GM19395 (cell line): ENCODE measurements around the gene OGDH.
"Not testable (repeated sequence)": the region's sequence is repeated elsewhere in the genome, so short reads cannot be mapped to it uniquely, and the experiment has no call there.

ENCODE experiments used
- ATAC-seq: cut with Tn5 transposase; IDR thresholded peaks from one replicate; pipeline ENCODE4 v1.9.1; 2021; ENCODE audit warnings: mild to moderate bottlenecking, moderate library complexity; ENCODE audit not compliant: unreplicated experiment

Gene OGDH

GRCh38 chr7:44580945-44581878, 25.2 kb upstream of the OGDH start:
- peak; percentile 43 for ATAC-seq

GRCh38 chr7:44581879-44582603, 24.4 kb upstream of the OGDH start, which contains the start of gene TMED4:
TMED4 (minus strand) TSS chr7:44582231; CDS start chr7:44582206, 25 bp downstream.
- ATAC-seq: peak; percentile 81

GRCh38 chr7:44583146-44583865, 23.1 kb upstream of the OGDH start:
- ATAC-seq: no peak

GRCh38 chr7:44587843-44588711, 18.4 kb upstream of the OGDH start:
- no peak for ATAC-seq

GRCh38 chr7:44590910-44591309, 15.5 kb upstream of the OGDH start:
- no peak for ATAC-seq

- no peak for ATAC-seq
These were observed 10.3 kb upstream of the OGDH start for GRCh38 chr7:44595934-44596635.

- not testable (repeated sequence) for ATAC-seq
These were observed 9.2 kb upstream of the OGDH start for GRCh38 chr7:44597181-44597580.

GRCh38 chr7:44599222-44599621, 7.2 kb upstream of the OGDH start:
- no peak for ATAC-seq

- ATAC-seq: no peak
These were observed 3.9 kb upstream of the OGDH start for GRCh38 chr7:44602576-44602910.

- ATAC-seq: no peak
These were observed 3.2 kb upstream of the OGDH start for GRCh38 chr7:44603193-44603592.

GRCh38 chr7:44604941-44605340, 1.5 kb upstream of the OGDH start:
- ATAC-seq: no peak

- no peak for ATAC-seq
These were observed 978 bp downstream of the OGDH start for GRCh38 chr7:44607141-44608068.

- no peak for ATAC-seq
These were observed 2.7 kb downstream of the OGDH start for GRCh38 chr7:44608916-44609648.

- ATAC-seq: no peak
These were observed 3.4 kb downstream of the OGDH start for GRCh38 chr7:44609829-44610228.

GRCh38 chr7:44615149-44615611, 8.8 kb downstream of the OGDH start:
- ATAC-seq: no peak

GRCh38 chr7:44615793-44616192, 9.4 kb downstream of the OGDH start:
- ATAC-seq: no peak

GRCh38 chr7:44616545-44616944, 10.1 kb downstream of the OGDH start:
- ATAC-seq: no peak
